NCI-H2227 treated with DMSO at 0.1 percent for 48 hours (cell line): Measurements from ENCODE around the gene LMX1A.

Source experiments
- DNase-seq: peaks from one replicate; lab custom pipeline; 2025; lab: John Stamatoyannopoulos, UW

The LMX1A gene

DNA sequence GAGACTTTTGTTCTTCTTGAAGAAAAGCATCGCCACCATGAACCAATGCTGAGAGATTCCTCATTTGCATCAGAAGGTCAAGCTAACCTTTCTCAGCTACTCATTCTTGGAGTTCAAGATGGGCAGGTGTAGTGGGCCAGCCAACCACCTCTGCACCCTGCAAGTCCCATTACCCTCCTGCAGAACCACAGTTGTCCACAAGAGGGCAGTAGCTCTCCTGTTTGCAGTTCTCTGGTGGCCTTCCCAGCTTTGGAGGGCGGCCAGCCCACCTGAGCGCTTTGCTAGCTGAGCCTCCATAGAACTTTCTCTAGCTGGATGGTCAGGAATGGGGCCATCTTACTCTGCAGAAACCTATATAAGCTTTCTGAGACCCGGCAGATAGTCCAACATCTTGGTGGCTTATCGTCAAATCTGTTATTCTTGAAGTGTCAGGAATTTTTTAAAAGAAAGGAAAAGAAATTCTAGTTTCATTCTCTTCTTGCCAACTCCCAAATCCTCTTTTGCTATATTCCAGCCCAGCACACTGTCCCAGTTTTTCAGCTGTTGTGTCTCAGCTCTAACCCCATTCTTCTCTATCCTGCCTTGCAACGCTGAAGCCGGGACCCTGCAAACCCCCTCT, 11.0 kb upstream of the LMX1A start:
- peak; percentile 70 for DNase-seq

DNA sequence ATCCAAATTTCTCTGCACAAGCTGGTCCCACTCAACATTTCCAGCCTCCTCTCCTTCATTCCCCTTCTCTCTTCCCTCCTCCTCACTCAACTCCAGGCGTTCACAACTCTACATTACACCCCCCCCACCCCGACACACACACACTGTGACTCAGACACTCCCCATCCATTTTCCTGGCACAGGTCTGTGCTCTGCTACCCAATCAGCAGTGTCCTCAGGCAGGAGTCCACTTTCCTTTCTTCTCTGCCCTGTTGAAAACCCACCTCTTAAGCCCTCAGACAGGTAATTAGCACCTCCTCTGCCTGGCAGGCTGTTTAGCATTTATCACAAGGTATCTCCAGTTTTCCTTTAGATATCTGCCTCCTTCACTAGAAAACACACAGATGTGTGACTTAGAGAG, 8.8 kb upstream of the LMX1A start:
- DNase-seq, result peak; percentile 22

DNA sequence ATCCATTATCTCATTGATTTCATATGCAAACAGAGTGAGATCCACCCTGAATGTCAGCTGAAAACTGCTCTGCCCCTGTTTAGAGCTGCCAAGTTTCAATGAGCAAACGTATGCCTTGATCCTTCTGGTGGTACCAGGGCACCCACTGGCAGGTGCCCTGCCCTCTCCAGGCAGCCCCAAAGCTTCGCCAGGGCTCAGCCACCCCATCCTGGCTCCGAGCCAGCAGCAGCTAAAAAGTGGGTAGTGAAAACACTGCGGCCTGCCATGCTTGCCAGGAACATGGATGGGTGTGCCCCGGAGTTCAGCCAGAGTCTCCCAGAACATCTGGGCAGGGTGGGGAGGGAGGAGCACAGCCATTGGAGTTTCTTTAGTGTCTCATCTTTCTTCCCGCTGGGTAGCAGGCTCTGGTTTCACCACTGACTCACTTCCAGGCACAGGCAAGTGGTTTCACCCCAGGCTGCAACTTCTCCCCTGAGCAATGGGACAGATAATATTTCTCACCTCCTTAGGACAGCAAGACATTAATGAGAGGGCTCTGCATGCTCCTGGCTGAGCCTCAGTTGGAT, 8.1 kb upstream of the LMX1A start:
- DNase-seq, result no peak

DNA sequence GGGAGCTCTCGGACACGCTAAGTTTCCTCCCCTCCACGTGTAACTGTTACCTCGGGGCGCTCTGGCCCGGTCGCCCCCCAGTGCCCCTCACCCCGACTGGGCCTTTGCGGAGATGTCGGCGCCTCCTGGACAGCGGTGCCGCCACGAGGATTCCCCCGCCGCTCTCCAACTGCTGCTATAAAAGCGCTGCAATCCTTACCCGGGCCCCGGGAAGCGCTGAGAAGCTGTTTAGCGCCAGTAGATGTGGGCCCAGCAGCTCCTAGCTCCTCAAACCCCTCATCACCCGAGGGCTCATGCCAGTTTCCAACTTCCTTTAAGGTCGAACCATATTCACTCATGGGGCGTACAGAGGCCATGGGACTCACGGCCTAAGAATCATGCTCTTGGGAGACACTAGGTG, 361 bp upstream of the LMX1A start:
- DNase-seq, result no peak

DNA sequence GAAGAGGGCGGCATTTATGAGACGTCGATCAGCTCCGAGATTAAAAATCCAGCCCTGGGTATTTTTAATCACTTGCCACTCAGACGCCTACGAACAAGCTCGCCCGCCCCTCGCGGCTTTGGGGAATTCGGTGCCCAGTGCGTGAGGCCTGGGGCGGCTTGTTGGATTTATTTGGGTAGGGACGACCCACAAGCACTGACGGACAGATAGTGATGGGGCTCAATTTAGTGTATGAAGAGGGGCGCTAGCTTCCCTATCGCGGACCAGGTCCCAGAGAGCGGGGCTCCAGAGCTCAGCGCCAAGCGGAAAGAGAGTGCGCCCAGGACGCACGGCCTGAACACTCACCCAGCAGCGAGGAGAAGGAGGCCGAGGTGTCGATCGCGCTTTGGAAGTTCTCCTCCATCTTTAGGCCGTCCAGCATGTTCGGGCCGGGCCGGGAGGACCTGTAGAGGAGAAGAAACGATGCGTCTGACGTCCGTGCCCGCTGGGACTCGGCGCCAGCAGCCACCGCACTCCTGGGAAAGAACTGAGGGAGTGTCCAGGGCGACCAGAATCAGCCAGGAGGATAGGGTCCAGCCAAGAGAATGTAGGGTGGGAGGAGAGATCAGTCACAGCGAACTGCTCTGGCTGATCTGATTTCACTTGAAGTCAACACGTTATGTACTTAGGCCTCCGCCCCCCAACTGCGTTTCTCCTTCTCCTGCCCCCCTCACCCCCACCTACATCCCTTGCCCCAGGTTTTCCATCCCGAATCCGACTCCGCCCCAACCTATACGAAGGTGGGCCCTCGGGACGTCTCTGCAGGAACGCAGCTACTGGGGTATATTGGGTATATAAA, 1.2 kb downstream of the LMX1A start:
- DNase-seq, result no peak

DNA sequence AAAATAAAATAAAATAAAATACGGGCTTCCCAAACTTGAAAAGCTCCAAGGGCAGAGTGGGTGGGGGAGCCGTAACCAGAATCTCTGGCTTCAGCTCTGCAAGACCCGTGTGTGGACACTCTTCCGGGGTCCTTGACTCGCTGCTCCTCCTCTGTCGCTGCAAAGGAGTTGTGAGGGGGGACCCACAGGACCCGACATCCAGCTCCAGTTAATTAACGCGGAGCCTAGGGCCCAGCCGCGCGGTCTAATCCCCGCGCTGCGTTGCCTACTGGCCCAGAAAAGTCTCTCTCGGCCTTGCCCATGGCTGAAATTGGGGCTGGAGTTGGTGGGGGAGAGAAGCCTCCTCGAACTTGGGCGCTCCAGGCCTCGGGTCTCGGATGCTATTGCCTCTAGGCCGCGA, 1.8 kb downstream of the LMX1A start:
- no peak for DNase-seq

DNA sequence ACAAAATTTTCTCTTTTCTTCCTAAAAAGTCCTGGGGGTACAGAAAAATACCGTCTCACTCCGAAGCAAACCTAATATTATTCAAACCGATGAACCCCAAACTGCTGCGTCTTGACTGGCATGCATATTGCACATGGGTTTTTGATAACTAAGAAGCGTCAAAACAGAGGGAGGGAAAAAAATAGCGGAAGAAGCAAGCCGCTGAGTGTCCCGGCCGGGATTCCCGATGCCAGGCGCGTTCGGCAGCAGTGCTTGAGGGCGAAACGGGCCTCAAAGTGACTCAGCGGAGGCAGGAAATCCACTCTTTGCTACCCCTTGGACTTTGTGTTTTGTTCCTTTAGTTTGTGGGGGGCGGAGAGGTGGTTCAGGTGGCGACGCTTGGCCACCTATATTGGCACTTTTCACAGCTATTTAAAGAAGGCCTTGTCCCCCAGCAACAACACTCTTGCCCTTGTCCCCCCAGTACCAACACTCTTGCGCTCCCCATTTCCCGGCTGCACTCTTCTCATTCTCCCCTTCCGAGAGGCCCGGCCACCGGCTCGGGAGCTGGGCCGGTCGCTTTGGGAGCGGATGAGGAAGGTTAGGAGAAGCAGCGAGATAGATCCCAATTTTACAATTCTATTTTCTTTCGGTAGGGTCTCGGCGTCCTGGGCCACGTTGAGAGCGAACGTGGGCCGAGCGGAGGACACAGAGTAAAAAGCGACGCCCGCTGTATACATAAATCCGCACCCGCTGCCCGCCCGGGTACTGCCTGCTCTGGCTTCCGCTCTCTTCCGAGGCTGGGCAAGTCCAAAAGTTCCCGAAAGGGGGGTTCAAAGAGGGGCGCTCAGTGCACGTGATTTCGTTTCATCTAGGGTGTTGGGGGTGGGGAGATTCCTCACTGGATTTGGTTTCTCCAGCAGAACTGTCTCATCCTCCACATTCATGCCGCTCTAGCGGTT, 2.5 kb downstream of the LMX1A start:
- DNase-seq, result no peak

DNA sequence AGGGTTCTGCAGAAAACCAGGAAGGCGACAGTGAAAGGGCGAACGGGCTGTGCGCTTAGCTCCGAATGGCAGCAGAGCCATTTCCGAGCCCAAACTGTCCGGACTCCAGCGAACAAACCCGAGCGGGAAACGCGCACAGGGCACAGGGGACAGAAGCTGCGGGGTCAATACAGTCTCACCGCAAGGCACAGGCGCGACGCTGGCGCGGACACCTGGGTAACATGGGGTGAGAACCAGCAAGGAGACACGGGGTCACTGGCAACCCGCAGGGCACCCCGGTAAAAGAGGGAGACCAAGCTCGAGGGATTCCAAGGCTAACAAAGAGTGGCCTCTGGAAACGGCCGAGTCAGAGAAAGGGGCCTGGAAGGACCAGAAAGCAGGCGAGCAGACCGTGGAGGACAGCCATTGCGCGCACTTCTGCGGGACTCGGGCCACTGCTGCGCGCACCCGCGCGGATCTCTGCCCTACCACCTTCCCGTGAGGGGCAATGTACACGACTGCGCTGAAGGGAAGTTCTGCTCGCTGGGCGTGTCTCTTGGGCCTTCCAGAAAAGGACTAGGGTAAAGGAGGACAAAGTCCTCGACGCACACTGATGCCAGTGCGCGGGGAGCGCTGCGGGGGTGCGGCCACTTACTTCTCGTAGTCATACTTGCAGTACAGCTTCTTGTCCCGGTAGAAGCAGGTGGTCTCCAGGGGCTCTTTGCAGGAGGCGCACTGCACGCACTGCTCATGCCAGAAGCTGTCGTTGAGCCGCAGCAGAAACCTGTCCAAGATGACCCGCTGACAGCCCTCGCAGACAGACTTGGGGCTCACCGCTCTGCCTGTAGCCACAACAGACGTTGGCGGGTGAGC, 3.8 kb downstream of the LMX1A start:
- DNase-seq, result no peak

DNA sequence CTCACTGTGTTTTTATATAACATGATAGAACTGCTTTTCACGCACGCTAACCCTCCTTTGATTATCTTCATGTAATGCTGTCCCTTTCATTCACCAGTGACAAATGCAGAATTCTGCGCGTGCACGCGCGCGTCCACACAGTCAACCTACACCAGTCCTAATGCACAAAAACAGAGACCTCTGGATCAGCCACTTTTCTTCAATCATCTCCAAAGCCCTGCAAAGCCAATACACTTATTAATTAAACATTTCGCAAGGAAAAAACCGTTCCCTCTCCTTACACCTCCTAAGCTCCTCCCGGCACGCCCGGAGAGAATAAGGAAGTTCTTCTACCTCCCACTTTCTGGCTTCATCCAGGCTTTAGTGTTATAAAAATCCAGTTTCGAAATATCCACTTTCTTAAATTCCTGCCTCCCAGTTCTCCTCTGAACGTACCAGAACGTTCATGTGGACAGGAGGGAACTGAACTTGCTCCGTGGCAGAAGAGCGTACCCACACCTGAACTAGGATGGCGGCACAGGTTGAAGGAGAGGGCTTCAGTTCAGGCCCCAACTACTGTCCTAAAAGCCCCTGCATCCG, 4.6 kb downstream of the LMX1A start:
- DNase-seq, result no peak

DNA sequence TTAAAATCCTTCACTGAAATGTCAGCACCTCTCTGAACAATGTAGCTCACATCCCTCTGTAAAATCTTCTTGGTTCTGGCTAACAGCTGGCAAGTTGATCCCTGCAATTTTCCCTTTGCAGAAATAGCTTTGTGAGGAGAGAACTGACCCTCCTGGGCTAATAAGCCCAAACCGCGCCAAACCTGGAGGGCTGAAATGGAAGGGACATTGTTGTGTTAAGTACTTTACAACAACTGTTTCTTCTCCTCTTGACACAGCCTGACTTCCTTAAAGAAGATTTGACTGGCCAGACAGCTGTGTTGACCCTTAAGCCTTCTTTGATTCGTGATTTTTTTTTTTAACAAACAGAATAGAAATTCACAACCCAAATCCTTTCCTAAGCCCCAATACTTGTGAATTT, 5.7 kb downstream of the LMX1A start:
- DNase-seq, result peak; percentile 15

DNA sequence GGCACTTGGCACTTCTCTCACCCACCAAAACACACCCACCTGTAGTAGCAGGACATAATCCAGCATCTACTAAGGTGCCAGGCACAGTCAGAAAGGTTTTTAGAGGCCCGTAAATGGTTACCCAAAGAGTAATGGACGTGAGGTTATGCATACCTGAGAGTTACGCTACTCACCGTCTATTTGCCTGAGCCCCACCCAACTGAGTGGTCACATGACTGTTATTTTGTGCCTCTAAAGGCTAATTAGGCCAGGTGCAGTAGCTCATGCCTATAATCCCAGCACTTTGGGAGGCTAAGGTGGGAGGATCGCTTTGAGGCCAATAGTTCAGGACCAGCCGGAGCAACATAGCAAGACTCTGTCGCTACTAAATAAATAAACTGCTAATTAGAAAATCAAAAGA, 11.0 kb downstream of the LMX1A start:
- DNase-seq, result no peak

DNA sequence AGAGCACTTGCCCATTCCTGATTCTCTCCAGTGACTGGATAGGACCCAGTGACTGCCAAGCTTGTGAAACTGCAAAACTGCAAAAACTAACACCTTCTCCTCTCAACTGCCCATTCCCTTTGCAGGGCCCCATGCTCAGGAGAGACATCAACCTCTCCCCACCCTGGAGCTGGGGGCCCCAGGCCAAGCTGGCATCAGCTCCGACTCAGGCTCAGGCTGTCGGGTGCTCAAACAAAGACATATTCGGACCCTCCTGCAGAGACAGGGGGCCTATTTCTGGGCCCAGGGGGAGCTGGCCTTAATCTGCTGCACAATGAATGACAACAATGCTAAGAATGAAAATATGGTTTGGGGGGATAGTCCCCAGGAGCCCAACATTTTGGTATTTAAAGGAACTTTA, 11.8 kb downstream of the LMX1A start:
- DNase-seq, result no peak

DNA sequence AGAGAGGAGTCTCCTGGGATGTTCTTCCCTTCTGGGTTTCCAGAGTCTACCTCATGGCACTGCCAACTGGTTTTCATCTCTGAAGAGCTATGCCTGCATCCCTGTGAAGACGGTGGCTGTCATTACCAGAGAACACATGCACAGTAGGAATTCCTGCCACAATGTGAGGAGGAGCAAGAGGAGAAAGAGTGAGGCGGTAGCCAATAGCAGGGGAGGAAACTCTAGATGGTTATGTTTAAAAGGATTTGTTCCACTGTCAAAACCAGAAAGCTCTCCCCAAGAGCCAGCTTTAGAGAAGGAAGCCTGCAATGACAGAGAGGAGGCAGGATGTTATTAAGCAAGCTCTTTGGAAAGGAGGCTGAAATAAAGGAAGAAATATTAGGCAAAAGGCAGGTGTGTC, 12.3 kb downstream of the LMX1A start:
- DNase-seq, result no peak

DNA sequence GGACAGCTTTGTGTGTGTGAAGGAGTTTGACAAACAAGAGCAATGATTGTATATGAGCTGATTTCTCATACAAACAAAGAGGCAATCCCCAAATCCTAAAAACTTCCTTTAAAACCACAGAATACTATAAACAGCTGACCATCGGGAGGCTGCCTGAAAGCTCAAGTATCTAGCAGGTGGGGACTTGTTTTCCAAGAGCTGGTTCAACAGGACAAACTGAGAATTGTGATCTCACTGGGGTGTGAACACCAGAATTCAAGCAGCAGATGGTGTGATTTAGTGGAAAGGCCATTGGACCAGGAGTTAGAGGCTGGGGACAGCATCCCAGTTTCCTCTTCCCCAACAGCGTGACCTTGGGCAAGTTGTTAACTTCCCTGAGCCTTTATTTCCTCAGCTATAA, 13.9 kb downstream of the LMX1A start:
- no peak for DNase-seq

DNA sequence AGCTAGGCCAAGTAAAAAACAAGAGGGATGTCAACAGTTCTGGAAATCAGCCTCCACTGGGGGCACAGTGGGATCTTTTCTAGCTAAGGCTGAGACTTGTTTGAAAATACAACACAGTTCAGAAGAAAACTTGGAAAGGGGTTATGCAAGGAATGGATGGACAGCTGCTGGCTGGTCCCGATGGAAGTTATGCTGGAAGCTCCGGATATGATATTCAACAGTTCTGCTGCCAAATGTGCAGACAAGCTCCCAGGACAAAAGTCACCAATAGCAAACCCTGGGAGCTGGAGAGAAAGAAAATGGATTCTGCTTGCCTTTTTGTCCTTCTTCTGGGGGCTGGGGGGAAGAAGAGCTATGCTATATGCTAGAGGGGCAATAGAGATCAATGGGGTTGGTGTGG, 14.3 kb downstream of the LMX1A start:
- no peak for DNase-seq

DNA sequence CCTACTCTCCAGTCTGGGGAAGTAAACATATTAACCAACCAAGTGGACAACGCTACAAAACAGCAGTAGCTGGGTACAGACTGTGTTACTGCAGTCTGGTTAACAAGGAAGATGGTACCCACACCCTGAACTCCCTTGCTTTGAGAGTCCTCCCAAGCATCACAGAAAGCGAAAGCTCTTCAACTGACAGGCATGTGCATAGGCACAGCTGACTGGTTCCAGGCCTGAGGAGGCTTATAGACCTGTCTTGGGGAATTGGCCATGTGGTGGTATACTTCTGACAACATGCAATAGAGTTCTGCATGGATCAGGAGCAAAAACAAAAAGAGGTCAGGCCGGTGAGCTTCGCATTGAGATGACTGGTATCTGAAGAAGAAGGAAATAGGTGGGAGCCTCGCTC, 17.4 kb downstream of the LMX1A start:
- no peak for DNase-seq

DNA sequence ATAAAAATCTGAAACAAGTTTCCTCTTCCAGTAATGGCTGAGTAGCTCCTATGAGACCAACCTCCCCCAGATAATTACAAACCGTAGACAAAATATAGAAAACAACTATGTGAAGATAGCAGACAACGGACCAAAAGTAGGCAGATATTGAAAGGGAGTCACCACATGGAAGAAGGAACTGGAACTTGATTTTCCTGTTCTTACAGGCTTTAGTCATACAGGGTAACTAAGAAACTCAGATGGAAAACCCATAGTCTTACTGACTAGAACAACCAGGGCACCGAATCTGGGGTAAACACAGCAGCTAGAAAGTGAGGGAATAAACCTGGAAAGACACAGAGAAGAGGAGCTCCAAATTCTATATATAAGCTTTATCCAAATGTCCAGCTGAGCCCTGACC, 26.0 kb downstream of the LMX1A start:
- no peak for DNase-seq

DNA sequence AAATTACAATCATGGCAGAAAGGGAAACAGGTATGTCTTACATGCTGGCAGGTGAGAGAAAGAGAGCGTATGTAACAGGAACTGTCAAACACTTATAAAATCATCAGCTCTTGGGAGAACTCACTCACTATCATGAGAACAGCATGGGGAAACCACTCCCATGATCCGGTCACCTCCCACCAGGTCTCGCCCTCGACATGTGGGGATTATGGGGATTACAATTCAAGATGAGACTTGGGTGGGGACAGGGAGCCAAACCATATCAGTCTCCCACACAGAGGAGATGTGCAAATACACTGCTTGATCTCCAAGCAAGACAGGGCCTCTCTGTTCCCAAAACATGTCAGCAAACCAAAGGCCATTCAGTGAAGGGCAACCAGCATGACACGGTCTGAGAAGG, 27.4 kb downstream of the LMX1A start:
- no peak for DNase-seq

DNA sequence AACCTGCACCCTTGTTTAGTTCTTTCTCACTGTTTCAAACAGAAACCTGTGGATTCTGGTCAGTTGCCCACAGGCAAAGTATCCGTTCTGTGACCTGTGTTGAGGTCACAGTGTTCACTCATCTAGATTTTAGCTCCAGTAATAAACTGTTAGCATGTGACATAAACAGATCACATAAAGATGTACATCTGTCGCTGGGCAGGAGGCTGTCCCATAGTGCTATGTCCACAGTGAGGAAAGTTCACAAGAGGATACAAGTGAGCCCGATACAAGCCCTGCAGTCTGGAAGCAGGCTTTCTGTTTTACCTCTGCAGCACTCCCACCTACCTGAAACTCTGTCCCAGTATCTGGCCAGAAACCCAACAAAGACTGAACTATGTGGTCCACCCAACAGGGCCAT, 28.4 kb downstream of the LMX1A start:
- DNase-seq, result no peak

DNA sequence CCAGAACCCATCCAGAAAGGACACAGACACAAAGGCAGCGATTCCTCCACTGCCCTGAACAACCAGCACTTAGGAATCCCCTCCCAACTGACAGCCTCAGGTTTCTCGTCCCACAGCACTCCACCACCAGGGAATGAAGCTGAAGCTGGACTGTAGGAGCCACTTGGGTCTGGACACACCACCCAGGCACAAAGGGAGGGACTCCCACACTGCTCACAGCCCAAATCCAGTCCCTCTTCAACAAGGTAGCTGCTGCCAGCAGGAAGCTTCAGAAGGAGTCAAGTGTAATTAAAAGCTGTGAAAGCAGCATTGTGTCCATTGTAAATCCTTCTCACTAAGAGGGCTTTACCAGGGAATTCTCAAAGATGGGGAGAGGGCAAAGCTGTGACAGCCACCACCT, 29.0 kb downstream of the LMX1A start:
- DNase-seq, result no peak
